Hypothalamus (tissue), 51 donors: Measurements from ENCODE around the gene ELF1.
"Not testable (repeated sequence)": the region's sequence is repeated elsewhere in the genome, so short reads cannot be mapped to it uniquely, and the experiment has no call there.

Experiments
- DNase-seq, 51 donors: peaks; one replicate each; lab custom pipeline; 2025; lab: John Stamatoyannopoulos, UW

ELF1 gene

GRCh38 chr13:40984668-40985366 is 34.3 kb downstream of the ELF1 start:
- DNase-seq, result peak in 1 of 51 donors; percentile 26

GRCh38 chr13:40983725-40984667 is 35.1 kb downstream of the ELF1 start:
- peak in 2 of 51 donors; percentile 18 to 20 for DNase-seq

GRCh38 chr13:40983259-40983658 is 35.9 kb downstream of the ELF1 start:
- no peak for DNase-seq

- peak in 4 of 51 donors; percentile 9 to 26 (median 10) for DNase-seq
Observed at GRCh38 chr13:40982772-40983171, 36.3 kb downstream of the ELF1 start.

DNA sequence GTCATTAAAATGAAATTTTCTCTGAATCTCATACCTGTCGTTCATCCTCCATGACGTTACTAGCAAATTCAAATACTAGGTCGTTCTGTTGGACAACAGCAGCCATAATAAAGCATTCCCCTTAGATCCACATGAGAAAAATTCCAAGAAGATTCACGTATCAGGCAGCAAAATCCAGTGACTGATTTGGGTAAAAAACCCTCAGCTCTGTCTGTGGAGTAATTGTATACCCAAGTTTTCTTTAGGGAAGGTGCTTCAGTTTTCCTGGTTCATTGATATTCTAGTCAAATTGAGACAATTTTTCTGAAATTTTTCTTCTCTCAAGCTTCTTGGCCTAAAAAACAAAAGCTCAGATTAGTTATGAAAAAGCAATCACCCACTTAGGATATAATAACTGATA is 37.2 kb downstream of the ELF1 start:
- DNase-seq, result no peak

DNA sequence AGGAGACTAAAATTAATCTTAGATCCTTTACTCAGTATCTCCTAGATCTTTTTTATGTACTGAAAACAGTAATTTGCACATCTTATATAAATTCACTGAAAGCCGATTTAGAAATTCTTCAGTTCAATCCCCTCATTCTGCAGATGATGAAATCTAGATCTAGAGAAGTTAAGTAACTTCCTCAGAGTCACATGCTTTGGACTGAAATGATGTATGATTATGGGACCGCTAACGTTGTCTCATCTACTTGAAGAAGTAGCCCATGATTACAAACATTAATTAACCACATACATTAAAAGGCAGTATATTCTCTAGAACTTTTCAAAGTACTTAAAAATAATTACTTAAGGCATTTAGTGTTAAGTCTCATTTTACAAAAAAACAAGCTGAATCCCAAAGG is 37.8 kb downstream of the ELF1 start:
- no peak for DNase-seq

- DNase-seq, result no peak
Observed at GRCh38 chr13:40980461-40980860, 38.7 kb downstream of the ELF1 start.

- no peak for DNase-seq
Observed at GRCh38 chr13:40979232-40979631, 39.9 kb downstream of the ELF1 start.

GRCh38 chr13:40978109-40978508 is 41.0 kb downstream of the ELF1 start:
- not testable (repeated sequence) for DNase-seq

DNA sequence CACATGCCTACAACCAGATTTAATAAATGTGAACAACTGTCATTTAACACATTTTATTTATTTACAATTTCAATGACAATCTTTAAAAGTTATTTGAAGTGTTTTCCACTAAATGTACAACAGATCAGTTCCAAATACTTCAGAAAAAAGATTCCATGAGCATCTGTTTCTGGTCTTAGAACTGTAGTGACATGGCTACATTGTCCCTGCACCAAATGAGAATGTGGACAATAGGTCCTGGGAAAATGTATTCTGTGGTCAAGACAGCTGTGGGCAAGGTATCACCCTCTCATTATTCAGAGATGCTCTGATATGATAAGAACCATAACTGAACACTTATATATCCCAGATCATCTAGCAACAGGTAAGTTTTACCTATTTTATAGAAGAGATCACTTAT is 43.7 kb downstream of the ELF1 start:
- no peak for DNase-seq

DNA sequence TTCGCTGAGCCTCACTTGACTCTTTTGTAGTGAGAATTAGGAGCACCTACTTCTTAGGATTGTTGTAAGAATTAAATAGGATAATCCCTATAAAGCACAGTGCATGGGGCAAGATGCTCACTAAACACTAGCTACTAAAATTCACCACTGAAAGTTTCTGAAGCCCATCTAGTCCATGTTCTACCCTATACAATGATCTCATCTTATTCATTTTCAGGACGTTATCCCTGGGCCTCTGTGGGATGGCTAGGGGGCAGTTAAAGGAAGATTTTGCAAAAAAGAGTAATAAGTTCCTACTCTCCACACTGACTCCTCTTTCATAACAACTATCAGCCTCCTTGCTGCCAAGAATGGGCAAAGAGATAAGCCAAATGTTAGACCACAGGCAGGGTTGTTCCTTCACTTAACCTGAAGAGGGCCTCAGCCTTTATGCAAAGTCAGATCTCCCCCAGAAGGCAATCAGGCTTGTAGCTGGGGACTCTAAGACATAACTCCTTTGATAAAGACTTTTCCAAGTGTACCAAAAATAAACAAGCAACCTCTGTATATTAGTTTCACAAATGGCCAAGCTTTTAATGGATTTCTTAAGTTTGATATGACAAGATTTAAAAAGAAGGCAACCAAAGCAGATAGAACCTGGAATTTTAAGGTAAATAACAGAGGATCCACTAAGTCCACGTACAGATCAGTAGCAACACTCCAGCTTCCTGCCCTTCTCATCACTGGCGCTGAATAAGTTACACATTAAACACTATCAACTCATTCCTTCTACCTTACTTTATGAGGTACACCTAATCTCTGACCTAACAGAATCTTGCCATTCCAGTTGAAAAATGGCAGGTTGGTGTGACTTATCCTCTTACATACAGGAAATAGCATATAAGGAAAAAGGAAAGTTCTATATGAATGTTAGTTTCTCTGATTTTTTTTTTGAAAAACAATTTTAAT is 44.4 kb downstream of the ELF1 start:
- DNase-seq, result no peak

DNA sequence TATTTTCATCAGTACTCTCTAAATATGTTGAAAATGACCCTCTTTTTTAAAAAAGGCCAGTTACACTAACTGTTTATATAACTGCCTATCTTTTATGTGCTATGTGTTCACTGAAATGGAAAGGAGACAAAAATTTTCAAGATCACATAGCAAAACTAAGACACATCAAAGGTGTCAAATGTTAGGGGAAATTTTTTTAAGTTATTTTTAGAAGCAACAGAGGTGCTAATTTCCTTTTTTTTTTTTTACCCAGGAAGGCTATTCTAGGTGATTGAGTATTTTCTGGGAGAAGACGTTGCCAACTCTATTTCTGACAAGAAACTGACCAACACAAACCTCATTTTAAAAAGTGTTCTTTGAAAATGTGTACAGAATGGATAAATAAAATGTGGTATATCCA is 45.7 kb downstream of the ELF1 start:
- DNase-seq, result no peak

GRCh38 chr13:40971321-40971720 is 47.8 kb downstream of the ELF1 start:
- DNase-seq, result no peak

DNA sequence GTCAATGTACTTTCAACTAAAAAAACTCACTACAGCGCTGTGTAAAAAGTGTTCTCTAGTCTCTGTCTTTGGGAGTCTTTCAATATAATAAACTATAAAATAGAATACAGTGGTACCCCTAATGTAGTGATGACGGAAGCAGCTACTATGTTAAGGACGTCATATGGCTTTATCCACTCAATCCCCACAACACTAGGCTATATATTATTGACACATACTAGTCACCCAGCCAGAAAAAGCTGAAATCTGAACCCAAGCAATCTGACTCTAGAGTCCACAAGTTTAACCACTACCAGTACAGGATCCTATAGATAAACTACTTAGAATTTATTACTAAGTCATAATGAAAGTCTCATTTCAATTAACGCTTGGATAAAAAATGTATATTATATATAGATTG is 48.3 kb downstream of the ELF1 start:
- no peak for DNase-seq

DNA sequence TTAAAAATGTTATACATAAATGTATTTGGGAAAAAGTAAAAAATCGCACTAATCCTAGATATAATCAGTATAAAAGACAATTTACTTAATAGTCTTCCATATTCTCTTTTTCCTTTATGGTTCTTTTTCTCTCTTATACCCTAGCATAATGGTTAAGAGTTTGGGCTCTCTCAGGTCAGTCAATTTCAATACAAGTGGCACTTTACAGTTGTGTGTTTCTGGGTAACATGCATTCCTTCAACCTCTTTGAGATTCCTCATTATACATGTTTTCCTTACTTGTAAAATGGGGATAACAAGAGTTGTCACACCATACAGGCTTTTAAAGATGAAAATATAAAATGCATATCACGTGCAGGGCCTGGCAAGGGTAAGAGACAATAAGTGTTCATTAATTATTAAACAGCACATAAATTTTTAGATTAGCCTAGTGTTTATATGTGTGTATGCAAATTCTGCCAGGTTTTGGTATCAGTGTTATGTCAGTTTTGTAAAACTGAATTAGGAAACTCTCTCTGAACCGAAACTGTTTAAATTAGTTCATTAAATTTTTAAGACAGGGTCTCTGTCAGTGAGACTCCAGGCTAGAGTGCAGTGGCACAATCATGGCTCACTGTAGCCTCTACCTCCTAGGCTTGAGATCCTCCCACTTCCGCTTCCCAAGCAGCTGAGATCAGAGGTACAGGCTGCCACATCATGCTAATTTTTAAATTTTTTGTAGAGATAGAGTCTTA is 49.8 kb downstream of the ELF1 start:
- no peak for DNase-seq

GRCh38 chr13:40968416-40969000 is 50.6 kb downstream of the ELF1 start:
- no peak for DNase-seq

DNA sequence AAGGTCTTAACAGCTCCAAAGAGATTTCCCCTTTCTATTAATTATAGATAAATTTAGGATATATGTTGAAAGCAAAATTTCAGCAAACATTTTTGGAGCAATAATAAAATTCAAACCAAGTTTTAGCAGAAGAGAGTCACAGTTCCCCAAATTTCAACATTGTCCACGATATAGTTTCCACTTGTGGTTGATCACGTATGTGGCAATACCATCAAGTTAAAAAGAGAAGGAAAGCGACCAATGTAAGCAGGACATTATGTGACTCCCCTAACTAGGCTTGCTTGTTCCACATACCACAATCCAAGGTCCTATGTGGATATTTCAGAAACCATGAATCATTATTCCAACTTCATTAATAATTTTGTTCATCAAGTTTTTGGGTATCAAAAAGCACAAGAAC is 52.8 kb downstream of the ELF1 start:
- DNase-seq, result no peak

GRCh38 chr13:40963927-40964326 is 55.2 kb downstream of the ELF1 start:
- DNase-seq, result no peak

DNA sequence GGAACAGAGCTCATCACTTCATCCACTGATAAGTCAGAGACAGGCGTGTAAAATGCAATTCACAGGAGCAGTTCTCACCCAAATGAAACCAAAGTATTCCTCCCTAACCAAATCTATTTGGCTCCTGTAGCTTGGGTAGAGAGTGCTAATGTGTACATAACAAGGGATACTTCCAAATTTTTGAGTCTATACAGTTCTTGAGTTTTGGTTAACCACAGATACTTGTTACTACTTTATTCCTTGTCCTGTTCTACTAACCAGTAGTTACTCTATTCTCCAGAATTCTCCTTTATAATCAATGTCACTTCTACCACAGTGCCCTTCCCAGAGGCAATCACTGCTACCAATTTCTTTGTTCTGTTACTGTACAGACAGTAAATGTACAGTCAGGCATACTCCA is 57.3 kb downstream of the ELF1 start:
- no peak for DNase-seq

GRCh38 chr13:40961214-40961613 is 57.9 kb downstream of the ELF1 start:
- no peak for DNase-seq
